KOPT-K1 (cell line): Measurements from ENCODE around the gene MRPS15.
A peak's percentile ranks its signal among the peaks of the same experiment; 100 is the strongest.

ENCODE experiments used
- H3K27ac ChIP-seq: fragments of 200-600 bp; sonication (generic); 2 replicates; pipeline ENCODE4 v1.5.1; 2016; ENCODE audit warnings: antibody characterized with exemption, mild to moderate bottlenecking, low read depth, low read length; ENCODE audit not compliant: poor library complexity, severe bottlenecking
- H3K36me3 ChIP-seq: fragments of 200-600 bp; sonication (generic); 2 replicates; pipeline ENCODE4 v1.5.1; 2017; ENCODE audit warnings: antibody characterized with exemption, mild to moderate bottlenecking, low read length, moderate library complexity; ENCODE audit not compliant: insufficient read depth
- H3K9me3 ChIP-seq: fragments of 200-600 bp; sonication (generic); 2 replicates; pipeline ENCODE4 v1.5.1; 2017; ENCODE audit warnings: antibody characterized with exemption, low read length, mild to moderate bottlenecking; ENCODE audit not compliant: insufficient read depth, poor library complexity, severe bottlenecking

Gene MRPS15

GRCh38 chr1:36475341-36475740 lies 11.2 kb upstream of the MRPS15 start:
- Histone ChIP-seq H3K36me3 (no peaks in the 10 kb centered on the region), H3K27ac (no peak overlapping the region), H3K9me3 (no peaks in the 10 kb centered on the region)

GRCh38 chr1:36472656-36473055 lies 8.5 kb upstream of the MRPS15 start:
- no peaks in the 10 kb centered on the region for H3K36me3 ChIP-seq
- no peak overlapping the region for H3K27ac ChIP-seq
- H3K9me3 ChIP-seq, result no peaks in the 10 kb centered on the region

- Histone ChIP-seq H3K9me3 (no peaks in the 10 kb centered on the region), H3K27ac (no peak overlapping the region), H3K36me3 (no peaks in the 10 kb centered on the region)
These were observed 7.9 kb upstream of the MRPS15 start for GRCh38 chr1:36471830-36472641.

GRCh38 chr1:36469163-36469562 lies 5.0 kb upstream of the MRPS15 start:
- Histone ChIP-seq H3K9me3 (no peaks in the 10 kb centered on the region), H3K36me3 (no peaks in the 10 kb centered on the region), H3K27ac (no peak overlapping the region)

GRCh38 chr1:36467700-36468455 lies 3.7 kb upstream of the MRPS15 start:
- H3K27ac ChIP-seq, result no peak overlapping the region
- H3K9me3 ChIP-seq, result no peaks in the 10 kb centered on the region
- no peaks in the 10 kb centered on the region for H3K36me3 ChIP-seq

- peaks cover 5% of the 10 kb centered on the region for H3K36me3 ChIP-seq
- H3K27ac ChIP-seq, result no peak overlapping the region
- H3K9me3 ChIP-seq, result no peaks in the 10 kb centered on the region
These were observed 2.8 kb upstream of the MRPS15 start for GRCh38 chr1:36467027-36467410.

- H3K27ac ChIP-seq, result no peak overlapping the region
- no peaks in the 10 kb centered on the region for H3K9me3 ChIP-seq
- peaks cover 11% of the 10 kb centered on the region for H3K36me3 ChIP-seq
These were observed 2.3 kb upstream of the MRPS15 start for GRCh38 chr1:36466370-36467026.

- no peaks in the 10 kb centered on the region for H3K9me3 ChIP-seq
- H3K27ac ChIP-seq, result no peak overlapping the region
- peaks cover 17% of the 10 kb centered on the region for H3K36me3 ChIP-seq
These were observed 1.7 kb upstream of the MRPS15 start for GRCh38 chr1:36465731-36466369.

- Histone ChIP-seq H3K36me3 (peaks cover 28% of the 10 kb centered on the region), H3K27ac (peak overlapping the region; percentile 86), H3K9me3 (no peaks in the 10 kb centered on the region)
These were observed 615 bp upstream of the MRPS15 start for GRCh38 chr1:36464605-36465393.

- H3K36me3 ChIP-seq, result peaks cover 41% of the 10 kb centered on the region
- H3K9me3 ChIP-seq, result no peaks in the 10 kb centered on the region
- peak overlapping the region; percentile 86 for H3K27ac ChIP-seq
These were observed 751 bp downstream of the MRPS15 start for GRCh38 chr1:36463463-36463802.

GRCh38 chr1:36458910-36459309 lies 5.3 kb downstream of the MRPS15 start:
- H3K27ac ChIP-seq, result peak overlapping the region; percentile 60
- H3K36me3 ChIP-seq, result peaks cover 78% of the 10 kb centered on the region
- no peaks in the 10 kb centered on the region for H3K9me3 ChIP-seq

- Histone ChIP-seq H3K27ac (peak overlapping the region; percentile 60), H3K9me3 (no peaks in the 10 kb centered on the region), H3K36me3 (peaks cover 81% of the 10 kb centered on the region)
These were observed 6.5 kb downstream of the MRPS15 start for GRCh38 chr1:36457691-36458090.

- Histone ChIP-seq H3K36me3 (peaks cover 70% of the 10 kb centered on the region), H3K9me3 (no peaks in the 10 kb centered on the region), H3K27ac (peak overlapping the region; percentile 58)
These were observed 7.7 kb downstream of the MRPS15 start for GRCh38 chr1:36456391-36456928.

GRCh38 chr1:36455386-36455785 lies 8.8 kb downstream of the MRPS15 start:
- Histone ChIP-seq H3K27ac (no peak overlapping the region), H3K9me3 (no peaks in the 10 kb centered on the region), H3K36me3 (peaks cover 60% of the 10 kb centered on the region)
